ENCODE measurements around the gene OAT.
"Not testable (repeated sequence)": the region's sequence is repeated elsewhere in the genome, so short reads cannot be mapped to it uniquely, and the experiment has no call there.

Gene OAT

DNA sequence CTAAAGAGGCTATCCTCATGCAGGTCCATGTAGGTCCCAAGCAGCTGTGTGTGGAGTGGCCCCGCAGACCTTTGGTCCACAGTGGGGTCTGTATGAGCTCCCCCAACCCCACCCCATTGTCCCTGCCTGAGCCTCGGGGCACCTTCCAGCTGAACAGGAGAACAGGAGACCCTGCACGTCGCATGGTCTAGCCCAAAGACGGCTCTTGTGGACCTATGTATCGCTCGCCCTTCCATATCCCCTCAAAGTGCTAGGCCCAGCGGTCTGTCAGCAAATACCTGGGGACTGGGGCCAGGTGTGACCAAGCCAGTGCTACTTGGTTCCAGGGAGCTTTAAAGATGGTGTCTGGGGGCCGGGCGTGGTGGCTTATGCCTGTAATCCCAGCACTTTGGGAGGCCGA, 43.0 kb downstream of the OAT start:
- no peak for DNase-seq

DNA sequence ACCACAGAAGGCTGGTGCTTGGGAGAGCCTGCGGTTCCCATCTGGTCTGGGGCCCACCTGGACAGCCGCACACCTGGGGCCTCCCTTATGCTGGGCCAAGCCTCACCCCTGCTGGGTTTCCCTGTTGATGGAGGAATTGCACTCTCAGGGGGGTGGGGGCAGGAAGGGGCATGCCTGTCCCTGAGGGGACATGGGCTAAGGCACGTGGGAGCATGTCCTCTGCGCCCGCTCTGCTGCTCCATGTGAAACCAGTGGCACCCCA, 43.4 kb downstream of the OAT start:
- DNase-seq: no peak

GRCh38 chr10:124374535-124375352, 44.0 kb downstream of the OAT start:
- no peak for DNase-seq

GRCh38 chr10:124372899-124373298, 45.8 kb downstream of the OAT start:
- DNase-seq: no peak

- no peak for DNase-seq
Observed at GRCh38 chr10:124370426-124370825, 48.3 kb downstream of the OAT start.

DNA sequence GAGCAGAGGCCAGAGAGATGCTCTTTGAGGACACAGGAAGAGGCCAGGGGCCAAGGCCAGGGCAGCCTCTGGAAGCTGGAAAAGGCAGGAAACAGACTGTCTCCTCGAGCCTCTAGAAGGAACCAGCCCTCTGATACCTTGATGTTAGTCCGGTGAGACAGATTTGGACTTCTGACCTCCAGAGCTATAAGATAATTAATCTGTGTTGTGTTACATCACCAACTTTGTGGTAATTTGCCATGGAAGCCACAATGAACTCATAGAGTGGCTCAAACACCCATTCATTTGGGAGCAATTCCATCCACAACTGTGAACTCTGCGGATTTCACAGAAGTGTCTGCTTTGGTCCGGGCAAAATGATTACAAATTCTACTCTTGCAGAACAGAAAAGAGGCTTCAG, 48.7 kb downstream of the OAT start:
- no peak for DNase-seq

DNA sequence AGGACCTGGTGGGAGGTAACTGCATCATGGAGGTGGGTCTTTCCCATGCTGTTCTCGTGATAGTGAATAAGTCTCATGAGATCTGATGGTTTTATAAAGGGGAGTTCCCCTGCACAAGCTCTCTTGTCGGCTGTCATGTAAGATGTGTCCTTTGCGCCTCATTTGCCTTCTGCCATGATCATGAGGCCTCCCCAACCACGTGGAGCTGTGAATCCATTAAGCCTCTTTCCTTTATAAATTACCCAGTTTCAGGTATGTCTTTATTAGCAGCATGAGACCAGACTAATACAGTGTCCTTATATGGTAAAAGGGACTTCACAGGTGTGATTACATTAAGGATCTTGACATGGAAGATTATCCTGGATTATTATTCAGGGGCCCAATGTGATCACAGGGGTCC, 49.2 kb downstream of the OAT start:
- not testable (repeated sequence) for DNase-seq

DNA sequence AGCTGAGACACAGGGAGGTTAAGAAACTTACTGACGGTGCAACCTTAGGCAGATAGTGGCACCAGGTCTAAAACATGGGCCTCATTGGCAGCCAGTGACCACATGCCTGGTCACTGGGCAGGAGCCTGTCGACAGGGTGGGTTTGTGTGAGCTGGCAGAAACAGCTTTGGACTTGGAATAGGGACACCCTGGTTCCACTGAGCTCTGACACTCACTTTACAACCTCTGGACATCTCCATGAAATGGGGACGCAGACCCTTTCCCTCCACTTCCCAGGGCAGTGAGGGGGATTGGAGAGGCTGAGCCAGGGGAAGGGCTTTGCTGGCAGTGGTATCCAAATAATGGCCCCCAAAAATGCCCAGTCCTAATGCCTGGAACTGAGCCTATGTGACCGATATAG, 49.7 kb downstream of the OAT start:
- DNase-seq: no peak

- DNase-seq: no peak
Observed at GRCh38 chr10:124367936-124368335, 50.8 kb downstream of the OAT start.

- no peak for DNase-seq
Observed at GRCh38 chr10:124367414-124367813, 51.3 kb downstream of the OAT start.

- no peak for DNase-seq
Observed at GRCh38 chr10:124366825-124367224, 51.9 kb downstream of the OAT start.

- no peak for DNase-seq
Observed at GRCh38 chr10:124366343-124366742, 52.4 kb downstream of the OAT start.

DNA sequence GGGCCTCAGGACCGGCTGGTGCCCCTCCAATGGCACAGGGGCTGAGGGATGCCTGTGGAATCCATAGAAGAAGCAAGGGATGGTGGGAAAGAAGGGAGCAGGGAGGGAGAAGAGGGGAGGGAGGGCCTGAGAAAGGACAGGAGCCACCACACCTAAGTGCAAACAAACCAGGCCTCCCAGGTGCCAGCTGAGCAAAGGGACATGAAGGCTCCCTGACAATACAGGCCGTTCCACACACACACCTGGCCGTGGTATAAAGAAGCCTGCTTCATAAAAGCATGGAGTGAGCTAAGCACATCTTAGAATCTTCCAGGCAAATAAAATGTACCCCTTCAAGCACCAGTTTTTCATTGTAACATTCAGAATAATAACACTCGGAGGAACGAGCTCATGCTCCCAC, 54.0 kb downstream of the OAT start:
- DNase-seq: peak; percentile 64

DNA sequence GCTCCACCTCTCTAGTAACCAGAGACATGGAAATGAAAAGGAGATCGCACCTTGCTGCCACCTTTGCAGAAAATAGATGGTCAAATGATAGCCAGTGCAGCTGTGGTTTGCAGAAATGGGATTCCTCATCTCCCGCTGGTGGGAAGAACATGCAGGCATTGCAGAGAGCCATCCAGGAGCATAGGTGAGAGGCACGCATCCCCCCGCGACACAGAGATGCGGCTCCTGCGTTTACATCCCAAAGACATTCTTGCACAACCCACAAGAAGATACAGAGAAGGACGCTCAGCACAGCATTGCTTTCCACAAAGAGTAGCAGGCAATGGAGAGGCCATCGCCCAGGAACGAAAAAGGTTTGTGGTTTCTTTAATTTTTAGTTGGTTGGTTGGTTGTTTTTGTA, 56.2 kb downstream of the OAT start:
- DNase-seq: no peak

- DNase-seq: no peak
Observed at GRCh38 chr10:124359336-124359832, 59.3 kb downstream of the OAT start.

DNA sequence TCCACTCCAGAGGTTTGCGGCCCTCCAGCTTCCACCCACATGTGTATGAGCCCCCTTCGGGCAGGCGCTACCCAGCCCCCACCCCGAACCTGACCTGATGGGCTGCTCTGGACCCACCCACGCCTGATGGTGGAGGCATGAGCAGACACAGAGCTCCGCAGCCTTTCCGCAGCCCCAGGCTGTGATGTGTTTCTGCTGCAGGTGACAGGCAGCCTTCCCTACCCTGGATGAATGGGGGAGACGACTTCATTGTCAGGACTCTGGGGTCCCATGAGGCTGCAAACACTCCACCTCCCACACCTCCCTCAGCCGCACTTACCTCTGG, 61.2 kb downstream of the OAT start:
- DNase-seq: no peak

DNA sequence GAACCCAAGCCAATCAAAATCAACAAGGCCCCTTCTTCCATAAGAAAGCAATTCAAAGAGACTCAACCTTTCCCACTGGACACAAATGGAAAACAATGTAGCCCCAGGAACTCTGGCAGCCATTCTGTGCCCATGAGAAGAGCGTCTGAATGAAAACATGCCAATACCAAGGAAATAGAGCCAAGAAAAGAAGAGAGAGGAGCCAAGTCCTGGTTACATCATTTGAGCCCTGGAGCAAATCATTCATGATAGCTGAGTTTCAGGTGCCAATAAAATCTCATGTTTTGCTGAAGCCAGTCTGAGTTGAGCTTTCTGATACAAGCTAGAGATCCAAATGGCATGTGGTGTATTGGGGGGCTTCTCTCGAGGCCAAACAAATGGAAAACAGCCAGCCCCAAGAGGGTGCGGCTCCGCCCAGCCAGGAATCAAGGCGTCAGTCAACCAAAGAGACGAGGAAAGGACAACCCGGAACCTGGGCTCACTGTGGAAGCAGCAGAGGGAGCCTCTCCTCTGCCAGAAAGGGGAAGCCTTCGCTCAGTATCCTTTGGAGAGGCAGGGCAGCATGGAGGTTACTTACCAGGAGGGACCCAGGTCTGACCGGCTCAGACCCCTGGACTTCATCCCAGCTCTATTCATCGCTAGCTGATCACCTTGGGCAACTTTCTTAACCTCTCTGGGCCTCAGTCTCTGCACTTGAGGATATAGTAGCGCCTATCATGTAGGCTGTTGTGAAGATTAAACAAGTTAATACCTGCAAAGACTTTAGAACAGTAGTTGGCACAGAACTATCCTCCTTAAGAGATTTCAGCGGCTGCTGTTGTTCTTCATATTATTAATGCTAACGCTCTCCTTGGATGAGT, 61.8 kb downstream of the OAT start:
- no peak for DNase-seq

DNA sequence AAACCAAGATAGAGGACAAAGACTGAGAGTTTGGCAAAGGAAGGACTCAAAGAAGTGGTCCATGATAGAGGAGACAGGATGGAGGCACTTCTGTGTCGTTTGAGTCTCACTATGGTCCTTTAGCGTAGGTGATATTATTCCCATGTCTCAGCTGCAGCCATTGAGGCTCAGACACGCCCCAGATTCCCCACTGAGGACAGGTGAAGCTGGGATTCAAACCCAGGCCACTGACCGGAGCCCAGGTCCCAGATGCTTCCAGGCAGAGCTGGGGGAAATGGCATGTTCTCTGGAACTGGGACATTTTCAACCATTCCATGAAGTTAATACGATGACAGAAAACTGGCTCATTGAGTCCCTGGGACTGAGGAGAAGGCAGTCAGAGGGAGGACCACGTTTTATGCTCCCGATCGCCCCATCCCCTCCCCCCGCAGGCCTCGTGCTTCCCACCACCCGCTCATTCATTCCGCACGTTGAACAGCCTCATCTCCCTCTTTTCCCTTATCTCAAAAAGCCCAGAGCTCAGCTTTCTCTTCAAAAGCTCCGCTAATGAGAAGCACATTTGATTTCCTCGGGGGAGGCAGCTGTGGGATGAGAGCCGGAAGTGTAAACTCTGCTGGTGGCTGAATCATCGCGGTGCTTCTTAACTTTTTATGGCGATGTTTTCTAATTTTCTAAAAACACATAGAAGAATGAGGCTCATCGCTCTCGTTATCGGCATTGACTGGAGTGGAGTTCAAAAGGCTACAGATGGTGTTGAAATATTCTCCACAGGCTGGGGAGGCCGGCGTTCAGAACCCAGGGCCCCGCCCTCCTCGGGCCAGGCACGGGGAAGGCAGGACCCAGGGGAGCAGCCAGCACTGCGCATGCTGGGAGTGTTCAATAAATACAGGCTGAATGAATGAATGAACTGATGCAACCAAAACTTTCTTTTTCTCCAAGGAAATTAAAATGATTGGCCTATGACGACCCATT, 64.0 kb downstream of the OAT start:
- peak; percentile 82 for DNase-seq

DNA sequence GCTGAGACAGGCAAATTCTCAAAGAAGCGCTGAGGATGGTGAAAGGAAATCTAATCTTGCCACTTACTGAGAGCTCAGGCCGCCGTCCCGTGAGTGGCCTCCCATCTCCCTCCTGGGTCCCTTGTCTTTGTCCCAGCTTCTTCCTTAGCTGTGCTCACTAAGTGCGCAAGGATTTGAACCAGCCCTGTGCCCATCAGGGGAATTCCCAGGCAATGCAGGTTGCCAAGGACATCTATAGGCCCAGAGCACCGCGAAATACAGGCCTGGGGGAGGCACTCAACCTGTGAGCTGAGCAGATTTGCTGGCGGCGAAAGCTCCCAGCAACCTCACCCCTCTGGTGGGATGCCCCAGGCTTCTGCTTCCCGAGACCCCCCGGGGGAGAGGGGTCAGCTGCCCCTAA, 64.8 kb downstream of the OAT start:
- DNase-seq: no peak

- no peak for DNase-seq
Observed at GRCh38 chr10:124353091-124353815, 65.5 kb downstream of the OAT start.

- DNase-seq: no peak
Observed at GRCh38 chr10:124351481-124352220, 67.1 kb downstream of the OAT start.

DNA sequence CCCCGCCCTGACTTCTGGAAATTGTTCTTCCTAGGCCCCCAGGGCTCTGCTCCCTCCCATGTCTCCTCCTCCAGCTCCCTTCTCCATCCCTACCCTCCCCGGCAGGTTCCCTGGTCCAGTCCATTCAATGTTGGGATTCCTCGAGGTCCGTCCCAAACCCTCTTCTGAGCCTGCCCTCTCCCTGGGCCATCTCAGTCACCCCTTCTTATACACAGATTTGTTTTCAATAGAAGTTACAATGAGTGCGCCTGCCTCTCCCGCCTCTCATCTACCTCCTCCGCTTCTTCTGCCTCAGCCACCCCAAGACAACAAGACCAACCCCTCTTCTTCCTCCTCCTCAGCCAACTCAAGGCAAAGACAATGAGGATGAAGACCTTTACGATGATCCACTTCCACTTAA, 67.9 kb downstream of the OAT start:
- DNase-seq: no peak
